HEK293 (cell line): Measurements from ENCODE around the gene ARL8A.

Experiments used
- CTCF ChIP-seq: fragments of 450-650 bp; formaldehyde crosslinking; IDR thresholded peaks from 2 replicates; pipeline ENCODE4 v1.5.1; 2016; ENCODE audit warnings: missing biosample characterization, missing genetic modification characterization
- INSM2 ChIP-seq: fragments of 450-650 bp; formaldehyde crosslinking; IDR thresholded peaks from 2 replicates; pipeline ENCODE4 v1.5.1; 2016; ENCODE audit warnings: missing biosample characterization, missing genetic modification characterization
- KLF16 ChIP-seq: fragments of 450-650 bp; formaldehyde crosslinking; IDR thresholded peaks from 2 replicates; pipeline ENCODE4 v1.5.1; 2017; ENCODE audit warnings: missing biosample characterization, missing genetic modification characterization
- MYNN ChIP-seq: fragments of 450-650 bp; formaldehyde crosslinking; IDR thresholded peaks from 2 replicates; pipeline ENCODE4 v1.5.1; 2016; ENCODE audit warnings: missing biosample characterization, missing genetic modification characterization, borderline replicate concordance
- SP3 ChIP-seq: fragments of 450-650 bp; formaldehyde crosslinking; IDR thresholded peaks from 2 replicates; pipeline ENCODE4 v1.5.1; 2016; ENCODE audit warnings: missing biosample characterization, missing genetic modification characterization
- TCF7L2 ChIP-seq: IDR thresholded peaks from 2 replicates; pipeline ENCODE4 v1.6.1; 2011; ENCODE audit warnings: low read depth, mild to moderate bottlenecking, inconsistent platforms, low read length, moderate library complexity, borderline replicate concordance
- ZNF138 ChIP-seq: fragments of 450-650 bp; formaldehyde crosslinking; IDR thresholded peaks from 2 replicates; pipeline ENCODE4 v1.5.1; 2016; ENCODE audit warnings: missing biosample characterization, missing genetic modification characterization, borderline replicate concordance
- ZNF184 ChIP-seq: fragments of 450-650 bp; IDR thresholded peaks from 2 replicates; pipeline ENCODE4 v1.5.1; 2018; ENCODE audit warnings: missing biosample characterization, mild to moderate bottlenecking, missing genetic modification characterization
- ZNF670 ChIP-seq: fragments of 450-650 bp; formaldehyde crosslinking; IDR thresholded peaks from 2 replicates; pipeline ENCODE4 v1.5.1; 2016; ENCODE audit warnings: missing biosample characterization, missing genetic modification characterization, low read depth

- TF ChIP-seq SP3 (tag by site-specific recombination) (no peak), MYNN (no peak), TCF7L2 (no peak), ZNF184 (no peak), ZNF138 (tag by site-specific recombination) (no peak), CTCF (tag by site-specific recombination) (no peak), KLF16 (tag by site-specific recombination) (no peak), INSM2 (tag by site-specific recombination) (no peak), ZNF670 (tag by site-specific recombination) (no peak)
Measured at GRCh38 chr1:202165267-202165941, 20.9 kb upstream of the ARL8A start.
